Stimulated activated CD8-positive, alpha-beta memory T cell treated with anti-CD3 and anti-CD28 coated beads, Interleukin-12 subunit alpha, Interleukin-12 subunit beta, amount 100 ng/mL, for 24 hours (primary cell): ENCODE measurements around the gene BICRA.

Experiments
- DNase-seq: peaks from one replicate; pipeline ENCODE4 v3.0.0-alpha.2; 2020; ENCODE audit errors: extremely low read depth

The BICRA gene

GRCh38 chr19:47601180-47601904 is 7.6 kb upstream of the BICRA start:
- DNase-seq: no peak

- no peak for DNase-seq
Measured at GRCh38 chr19:47603706-47604565, 5.0 kb upstream of the BICRA start.

DNA sequence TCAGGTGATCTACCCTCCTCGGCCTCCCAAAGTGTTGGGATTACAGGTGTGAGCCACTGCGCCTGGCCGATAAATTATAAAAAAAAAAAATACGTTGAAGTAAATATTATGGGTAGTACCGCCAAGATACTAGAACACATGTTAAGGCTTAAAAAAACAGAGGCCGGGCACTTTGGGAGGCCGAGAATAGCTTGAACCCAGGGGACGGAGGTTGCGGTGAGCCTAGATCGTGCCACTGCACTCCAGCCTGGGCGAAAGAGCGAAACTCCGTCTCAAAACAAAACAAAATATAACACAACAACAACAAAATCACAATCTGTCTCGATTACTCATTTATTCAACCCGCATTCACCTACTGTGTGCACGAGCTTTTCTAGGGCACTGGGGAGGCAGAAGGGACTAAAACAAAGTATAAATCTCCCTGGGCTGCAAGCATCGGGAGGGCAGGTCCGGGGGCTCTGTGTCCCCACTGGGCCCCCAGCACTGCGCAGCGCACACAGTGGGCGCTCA is 1.3 kb upstream of the BICRA start:
- DNase-seq: no peak

- peak; percentile 82 for DNase-seq
Measured at GRCh38 chr19:47608074-47608918, 638 bp upstream of the BICRA start.

DNA sequence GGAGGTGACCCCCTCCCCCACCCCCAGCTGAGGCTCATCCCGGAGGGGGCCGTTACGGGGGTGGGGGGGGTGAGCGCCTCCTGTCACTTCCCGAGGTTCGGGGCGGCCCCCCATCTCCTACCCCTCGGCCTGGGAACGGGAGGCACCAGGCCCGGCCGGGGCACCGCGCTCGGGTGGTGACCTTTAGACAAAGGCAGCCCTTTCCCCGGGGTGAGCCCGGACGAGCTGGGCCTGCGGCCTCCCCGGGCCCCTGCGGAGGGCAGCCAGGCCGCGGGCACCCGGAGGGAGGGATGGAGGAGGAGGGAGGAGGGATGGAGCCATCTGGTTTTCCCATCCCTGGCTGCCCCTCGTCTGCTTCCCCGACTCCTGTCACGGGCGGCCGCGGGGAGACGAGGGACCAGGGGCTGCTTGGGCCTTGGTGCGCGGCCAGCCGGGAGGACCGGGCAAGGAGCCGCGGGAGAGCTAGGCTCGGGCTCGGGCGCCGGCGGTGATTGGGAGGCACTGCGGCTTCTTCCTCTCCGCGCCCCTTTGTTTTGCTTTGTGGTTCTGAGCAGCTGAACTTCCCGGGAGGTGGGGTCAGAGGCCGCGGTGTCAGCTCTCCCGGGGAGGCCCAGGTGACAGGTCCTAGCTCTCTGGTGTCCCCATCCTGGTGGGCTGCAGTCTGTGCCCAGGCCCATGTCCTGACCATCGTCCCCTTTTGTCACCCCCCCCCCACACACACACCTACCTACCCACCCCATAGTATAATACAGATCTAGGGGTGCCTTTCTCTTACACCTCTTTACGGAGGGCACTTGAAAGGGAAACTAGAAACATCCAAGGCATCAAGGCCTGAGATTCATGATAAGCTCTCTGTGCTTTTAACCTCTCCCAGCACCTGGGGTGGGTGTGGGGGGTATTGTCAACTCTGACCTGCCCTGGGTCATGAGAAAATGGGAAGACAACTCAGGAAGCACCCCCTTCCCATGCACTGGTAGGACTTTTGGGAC is 1.3 kb downstream of the BICRA start:
- no peak for DNase-seq

GRCh38 chr19:47610902-47611301 is 2.0 kb downstream of the BICRA start:
- no peak for DNase-seq

- no peak for DNase-seq
Measured at GRCh38 chr19:47613165-47614020, 4.5 kb downstream of the BICRA start.

DNA sequence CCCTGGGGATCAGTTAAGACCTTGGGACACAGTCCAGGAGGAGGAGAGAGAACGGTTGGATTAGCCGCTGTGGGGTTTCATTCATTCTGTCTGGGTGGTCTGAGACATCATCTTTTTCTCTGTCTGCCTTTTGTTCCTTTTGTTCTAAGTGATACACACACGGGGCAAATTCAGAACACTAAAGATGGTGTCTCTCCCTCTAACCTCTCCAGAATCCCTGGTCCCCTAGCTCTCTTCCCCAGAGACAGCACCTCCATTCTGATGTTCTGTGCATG is 5.0 kb downstream of the BICRA start:
- DNase-seq: no peak

DNA sequence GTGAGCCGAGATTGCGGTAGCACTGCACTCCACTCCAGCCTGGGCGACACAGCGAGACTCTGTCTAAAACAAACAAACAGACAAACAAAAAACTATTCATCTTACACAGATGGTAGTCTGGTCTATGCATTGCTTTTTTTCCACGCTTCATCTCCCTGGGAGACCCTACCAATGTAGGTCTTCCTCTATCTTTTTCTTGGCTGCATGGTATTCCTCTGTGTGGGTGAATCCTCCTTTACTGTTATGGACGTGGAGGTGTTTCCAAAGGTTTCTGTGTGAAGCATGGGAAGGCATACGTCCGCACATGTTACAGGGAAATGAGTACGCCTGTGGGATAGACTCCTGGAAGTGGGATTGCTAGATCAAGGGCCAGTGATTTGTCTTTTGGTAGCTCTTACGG is 5.6 kb downstream of the BICRA start:
- DNase-seq: no peak

DNA sequence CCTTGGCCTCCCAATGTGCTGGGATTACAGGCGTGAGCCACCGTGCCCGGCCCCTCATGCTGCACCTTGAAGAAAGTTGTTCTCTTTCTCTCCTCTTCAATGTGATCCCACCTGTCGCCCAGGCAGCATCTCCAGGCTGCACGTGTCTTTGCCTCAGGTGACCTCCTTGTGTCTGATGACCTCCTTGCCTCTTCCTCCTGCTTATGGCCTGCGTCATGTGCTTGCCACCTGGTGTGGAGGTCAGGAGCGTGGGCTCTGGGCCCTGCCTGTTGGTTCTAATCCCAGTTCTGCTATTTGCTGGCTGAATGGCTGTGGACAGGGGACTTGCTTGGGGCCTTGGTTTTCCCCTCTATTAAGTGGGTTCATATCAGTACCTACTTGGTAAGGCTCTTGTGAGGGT is 6.3 kb downstream of the BICRA start:
- no peak for DNase-seq

GRCh38 chr19:47615714-47616113 is 6.8 kb downstream of the BICRA start:
- no peak for DNase-seq

DNA sequence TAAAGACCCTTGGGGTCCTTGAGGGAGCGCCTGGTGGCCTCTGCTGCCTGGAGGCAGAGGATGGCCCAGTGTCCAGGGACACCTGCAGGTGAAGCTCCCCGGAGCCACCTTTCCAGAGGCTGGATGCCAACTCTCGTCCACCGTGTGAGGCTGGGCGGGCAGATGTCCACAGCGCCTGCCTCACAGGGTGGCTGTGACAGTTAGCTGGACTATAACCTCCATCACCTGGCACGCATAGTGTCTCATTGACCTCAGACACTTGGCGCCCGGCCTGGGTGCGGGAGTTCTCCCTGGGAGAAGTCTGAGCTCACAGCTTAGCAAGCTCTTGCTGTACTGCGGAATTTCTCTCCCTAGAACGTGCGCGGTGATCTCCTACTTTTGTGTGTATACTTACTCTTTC is 9.8 kb downstream of the BICRA start:
- DNase-seq: no peak

GRCh38 chr19:47619763-47620162 is 10.8 kb downstream of the BICRA start:
- no peak for DNase-seq

DNA sequence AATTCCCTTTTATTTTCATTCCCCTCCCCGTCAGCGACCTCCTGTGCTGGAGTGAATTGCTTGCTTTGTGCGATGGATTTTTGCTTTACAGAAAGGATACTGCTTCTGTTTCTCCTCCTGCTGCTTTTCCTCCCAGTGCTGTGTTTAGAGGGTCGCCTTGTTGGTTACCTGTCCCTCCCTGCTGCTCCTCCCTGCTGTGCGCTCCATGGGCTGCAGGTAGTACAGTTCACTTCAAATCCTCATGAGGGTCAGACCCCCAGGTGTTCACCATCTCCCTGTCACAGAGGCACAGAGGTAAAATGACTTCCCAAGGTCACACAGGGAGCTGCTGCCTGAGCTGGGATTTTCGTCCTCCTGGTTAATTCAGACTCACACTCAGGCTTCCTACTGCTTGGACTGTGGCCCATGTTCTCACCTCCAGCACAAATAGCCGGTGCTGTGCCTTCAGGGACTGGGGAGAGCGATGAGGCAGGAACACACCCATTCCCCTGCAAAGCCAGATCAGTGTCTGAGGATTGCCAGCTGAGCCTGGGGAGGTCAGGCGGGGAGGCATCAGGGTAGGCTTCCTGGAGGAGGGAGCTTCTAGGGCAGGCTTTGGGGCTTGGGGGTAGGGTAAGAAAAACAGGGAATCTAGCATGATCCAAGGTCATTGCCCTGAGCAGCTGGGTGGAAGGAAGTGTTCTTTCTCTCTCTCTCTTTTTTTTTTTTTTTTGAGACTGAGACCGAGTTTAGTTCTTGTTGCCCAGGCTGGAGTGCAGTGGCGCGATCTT is 14.4 kb downstream of the BICRA start:
- DNase-seq: no peak

- no peak for DNase-seq
Measured at GRCh38 chr19:47623921-47624391, 15.0 kb downstream of the BICRA start.

GRCh38 chr19:47625650-47626049 is 16.7 kb downstream of the BICRA start:
- DNase-seq: no peak

- no peak for DNase-seq
Measured at GRCh38 chr19:47626238-47626637, 17.3 kb downstream of the BICRA start.

DNA sequence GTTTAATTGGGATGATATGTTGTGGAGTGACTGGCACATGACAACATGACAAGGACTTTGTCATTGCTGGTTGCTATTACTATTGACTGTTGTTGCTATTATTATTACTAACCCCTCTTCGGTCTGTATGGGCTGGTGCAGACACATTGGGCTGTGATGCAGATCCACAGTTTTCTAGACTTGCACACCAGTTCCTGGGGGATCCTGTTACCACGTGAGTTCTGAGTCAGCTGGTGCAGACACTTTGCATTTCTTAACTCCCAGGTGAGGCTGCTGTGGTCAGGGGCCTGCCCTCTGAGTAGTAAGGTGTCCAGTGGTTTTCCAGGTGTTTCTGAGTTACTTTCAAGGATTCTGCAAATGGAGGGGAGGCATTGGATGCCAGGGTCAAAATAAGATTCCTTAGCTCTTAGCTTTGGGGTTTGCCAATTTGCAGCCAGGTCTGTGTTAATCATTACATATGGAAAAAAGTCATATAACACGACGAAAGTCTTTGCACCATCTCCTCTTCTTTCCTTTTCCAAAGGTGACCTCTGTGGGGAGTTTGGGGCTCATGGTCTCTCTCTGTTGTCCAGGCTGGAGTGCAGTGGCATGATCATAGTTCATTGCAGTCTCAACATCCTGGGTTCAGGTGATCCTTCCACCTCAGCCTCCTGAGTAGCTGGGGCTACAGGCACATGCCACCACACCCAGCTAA is 19.3 kb downstream of the BICRA start:
- DNase-seq: no peak

- no peak for DNase-seq
Measured at GRCh38 chr19:47630594-47630993, 21.7 kb downstream of the BICRA start.
